GM23248 (cell line): ENCODE data around the gene FER. TPM values are rescaled to one million over a fixed set of nuclear protein-coding genes. Genes with fewer than 3 reads are reported as not detected.

ENCODE experiments used
- DNase-seq: peaks from one replicate; pipeline ENCODE4 v3.0.0-alpha.2; 2015
- H2AFZ ChIP-seq: fragments of 200-600 bp; sonication (generic); 2 replicates; pipeline ENCODE4 v1.6.1; 2016; ENCODE audit warnings: antibody characterized with exemption
- H3F3A ChIP-seq: fragments of 200-600 bp; sonication (generic); 2 replicates; pipeline ENCODE4 v1.6.1; 2016; ENCODE audit warnings: mild to moderate bottlenecking, antibody characterized with exemption, mixed run types; ENCODE audit not compliant: insufficient read depth
- H3K27ac ChIP-seq: fragments of 200-600 bp; sonication (generic); 2 replicates; pipeline ENCODE4 v1.5.1; 2016; ENCODE audit warnings: mild to moderate bottlenecking
- H3K27me3 ChIP-seq: fragments of 200-600 bp; sonication (generic); replicated peaks from 2 replicates; pipeline ENCODE4 v1.6.1; 2016; ENCODE audit warnings: mild to moderate bottlenecking; ENCODE audit not compliant: insufficient read depth
- H3K36me3 ChIP-seq: fragments of 200-600 bp; sonication (generic); 2 replicates; pipeline ENCODE4 v1.6.1; 2016; ENCODE audit warnings: low read depth, mild to moderate bottlenecking
- H3K4me1 ChIP-seq: fragments of 200-600 bp; sonication (generic); 2 replicates; pipeline ENCODE4 v1.6.1; 2016; ENCODE audit warnings: mild to moderate bottlenecking; ENCODE audit not compliant: insufficient read depth
- H3K4me2 ChIP-seq: fragments of 200-600 bp; sonication (generic); one replicate; pipeline ENCODE4 v1.6.1; 2016; ENCODE audit warnings: mild to moderate bottlenecking; ENCODE audit not compliant: unreplicated experiment
- H3K4me3 ChIP-seq: fragments of 200-600 bp; sonication (generic); 2 replicates; pipeline ENCODE4 v1.5.1; 2016; ENCODE audit warnings: mild to moderate bottlenecking
- H3K79me2 ChIP-seq: fragments of 200-600 bp; sonication (generic); 2 replicates; pipeline ENCODE4 v1.6.1; 2016; ENCODE audit warnings: mild to moderate bottlenecking; ENCODE audit not compliant: insufficient read depth
- H3K9ac ChIP-seq: fragments of 200-600 bp; sonication (generic); 2 replicates; pipeline ENCODE4 v1.6.1; 2016; ENCODE audit warnings: mild to moderate bottlenecking
- H3K9me2 ChIP-seq: fragments of 200-600 bp; sonication (generic); 2 replicates; pipeline ENCODE4 v1.6.1; 2016; ENCODE audit warnings: mixed run types, mild to moderate bottlenecking, moderate library complexity; ENCODE audit not compliant: insufficient read depth
- H3K9me3 ChIP-seq: fragments of 200-600 bp; sonication (generic); one replicate; pipeline ENCODE4 v1.6.1; 2017; ENCODE audit warnings: low read depth
- H4K20me1 ChIP-seq: fragments of 200-600 bp; sonication (generic); 2 replicates; pipeline ENCODE4 v1.6.0; 2016; ENCODE audit not compliant: insufficient read depth
- EZH2 ChIP-seq: fragments of 200-600 bp; sonication (generic); IDR thresholded peaks from 2 replicates; pipeline ENCODE4 v1.6.1; 2018; ENCODE audit warnings: antibody characterized with exemption, mild to moderate bottlenecking; ENCODE audit not compliant: insufficient read depth, poor library complexity, severe bottlenecking
- EZH2phosphoT487 ChIP-seq: fragments of 200-600 bp; sonication (generic); IDR thresholded peaks from 2 replicates; pipeline ENCODE4 v1.6.1; 2018; ENCODE audit warnings: antibody characterized with exemption, moderate library complexity, mild to moderate bottlenecking, low read depth; ENCODE audit not compliant: insufficient read depth
- WGBS, 2 experiments: methylation state at CpG; one replicate each; pipeline ENCODE4 v1.1.6; 2015 to 2017; ENCODE audit warnings: low lambda C conversion rate in 2 of 2, low coverage in 1 of 2; ENCODE audit errors: missing lambda C conversion rate in 2 of 2; 5-methylcytosine and 5-hydroxymethylcytosine counted together
- in situ Hi-C: fragments of 300-500 bp; cut with MboI; formaldehyde crosslinking; loops from 2 replicates; pipeline ENCODE4 v1.15.0; 2020
- polyA plus RNA-seq: library from polyadenylated mRNA; unstranded; fragments of >200 nt; fragmentation: Nextera tagmentation; extraction: Ambion mirVana; gene quantifications from 2 replicates; pipeline ENCODE4 v1.2.1, GENCODE V29; 2016
- total RNA-seq: library from RNA; depleted of rRNA; stranded (reverse); fragments of >200 nt; shearing (Covaris generic); gene quantifications from 2 replicates; pipeline ENCODE4 v1.2.3, GENCODE V29; 2014

The FER gene
- total and polyA plus RNA-seq, 2 experiments from 2014 or later = 16.6 to 24.9 TPM

GRCh38 chr5:108810717-108811116, 63.0 kb downstream of the FER start:
- Histone ChIP-seq H3K27me3 (no peaks in the 10 kb centered on the region), H3F3A (no peaks in the 10 kb centered on the region), H4K20me1 (no peaks in the 10 kb centered on the region), H3K9me2 (no peaks in the 10 kb centered on the region), H3K4me3 (no peak overlapping the region), H3K4me1 (0 out of 2 replicates have a peak, but pooled peaks cover 5% of the 10 kb centered on the region), H3K9me3 (no peaks in the 10 kb centered on the region), H3K36me3 (no peaks in the 10 kb centered on the region), H3K4me2 (no peak overlapping the region), H3K27ac (no peak overlapping the region), H3K79me2 (peaks cover 97% of the 10 kb centered on the region), H2AFZ (no peak overlapping the region), H3K9ac (no peak overlapping the region)
- in situ Hi-C loops = no loop called here
- WGBS, 2 experiments = 98 to 100% methylated on average over 3 of the region's 3 CpGs
- TF ChIP-seq EZH2phosphoT487 (no peak), EZH2 (no peak)
- DNase-seq = no peak

- Histone ChIP-seq H3K4me3 (no peak overlapping the region), H3K79me2 (peaks cover 83% of the 10 kb centered on the region), H3K9me3 (no peaks in the 10 kb centered on the region), H3K27ac (no peak overlapping the region), H2AFZ (0 out of 2 replicates have a peak overlapping the region, but pooled peaks have one; percentile 11), H3K4me2 (no peak overlapping the region), H3K27me3 (no peaks in the 10 kb centered on the region), H3K4me1 (peaks cover 5% of the 10 kb centered on the region; the same call in 1 of the 2 replicates), H3K36me3 (no peaks in the 10 kb centered on the region), H3F3A (no peaks in the 10 kb centered on the region), H4K20me1 (no peaks in the 10 kb centered on the region), H3K9ac (no peak overlapping the region), H3K9me2 (no peaks in the 10 kb centered on the region)
- DNase-seq = no peak
- in situ Hi-C loops = no loop called here
- WGBS, 2 experiments = 52 to 56% methylated on average over 3 of the region's 3 CpGs
- TF ChIP-seq EZH2 (no peak), EZH2phosphoT487 (no peak)
Observed at GRCh38 chr5:108813673-108814072, 66.0 kb downstream of the FER start.

GRCh38 chr5:108814551-108814950, 66.9 kb downstream of the FER start:
- no peak overlapping the region for H3K4me3 ChIP-seq
- H2AFZ ChIP-seq = peak overlapping the region; percentile 34; the same call in 1 of the 2 replicates
- H3K9me3 ChIP-seq = no peaks in the 10 kb centered on the region
- H3K27me3 ChIP-seq = no peaks in the 10 kb centered on the region
- H3K4me2 ChIP-seq = no peak overlapping the region
- DNase-seq = no peak
- H3K9me2 ChIP-seq = no peaks in the 10 kb centered on the region
- H4K20me1 ChIP-seq = no peaks in the 10 kb centered on the region
- no peak overlapping the region for H3K9ac ChIP-seq
- no peak for TF ChIP-seq EZH2
- no peak for TF ChIP-seq EZH2phosphoT487
- H3K4me1 ChIP-seq = peaks cover 5% of the 10 kb centered on the region; the same call in 1 of the 2 replicates
- in situ Hi-C loops = no loop called here
- H3F3A ChIP-seq = no peaks in the 10 kb centered on the region
- 49 to 60% methylated on average over 4 of the region's 4 CpGs for WGBS, 2 experiments
- H3K27ac ChIP-seq = no peak overlapping the region
- no peaks in the 10 kb centered on the region for H3K36me3 ChIP-seq
- peaks cover 81% of the 10 kb centered on the region for H3K79me2 ChIP-seq

GRCh38 chr5:108818613-108819272, 71.0 kb downstream of the FER start:
- no peak overlapping the region for H3K4me2 ChIP-seq
- in situ Hi-C loops = no loop called here

More at GRCh38 chr5:108818613-108819272, 71.0 kb downstream of the FER start:
- Histone ChIP-seq H3F3A (no peaks in the 10 kb centered on the region), H3K27ac (no peak overlapping the region), H4K20me1 (no peaks in the 10 kb centered on the region), H3K79me2 (peaks cover 71% of the 10 kb centered on the region), H3K9me2 (no peaks in the 10 kb centered on the region), H3K9ac (no peak overlapping the region), H3K9me3 (no peaks in the 10 kb centered on the region), H3K4me3 (no peak overlapping the region), H3K27me3 (no peaks in the 10 kb centered on the region), H2AFZ (no peak overlapping the region), H3K36me3 (no peaks in the 10 kb centered on the region), H3K4me1 (no peaks in the 10 kb centered on the region; the same call in 1 of the 2 replicates)
- DNase-seq = peak; percentile 66
- TF ChIP-seq EZH2phosphoT487 (no peak), EZH2 (no peak)
- WGBS, 2 experiments = 85 to 87% methylated on average over 5 of the region's 5 CpGs
